NCI-H146 treated with DMSO at 0.1 percent for 48 hours (cell line): ENCODE data around the gene SORCS3.

Source experiments
- DNase-seq: peaks from one replicate; lab custom pipeline; 2025; ENCODE audit not compliant: unreplicated experiment; lab: John Stamatoyannopoulos, UW

SORCS3 gene

GRCh38 chr10:104643303-104643663 is 2.2 kb downstream of the SORCS3 start:
- DNase-seq, result no peak

- no peak for DNase-seq
These were observed 5.1 kb downstream of the SORCS3 start for GRCh38 chr10:104646146-104646545.

- no peak for DNase-seq
These were observed 7.3 kb downstream of the SORCS3 start for GRCh38 chr10:104648421-104648820.

- peak; percentile 31 for DNase-seq
These were observed 9.0 kb downstream of the SORCS3 start for GRCh38 chr10:104650072-104650471.

- DNase-seq, result no peak
These were observed 9.7 kb downstream of the SORCS3 start for GRCh38 chr10:104650635-104651331.

GRCh38 chr10:104657036-104657435 is 15.9 kb downstream of the SORCS3 start:
- DNase-seq, result no peak

- no peak for DNase-seq
These were observed 16.4 kb downstream of the SORCS3 start for GRCh38 chr10:104657457-104657856.

GRCh38 chr10:104658067-104658466 is 17.0 kb downstream of the SORCS3 start:
- no peak for DNase-seq

- DNase-seq, result no peak
These were observed 18.7 kb downstream of the SORCS3 start for GRCh38 chr10:104659809-104660208.

GRCh38 chr10:104663076-104663475 is 22.0 kb downstream of the SORCS3 start:
- DNase-seq, result no peak

- DNase-seq, result no peak
These were observed 22.5 kb downstream of the SORCS3 start for GRCh38 chr10:104663563-104663962.

- no peak for DNase-seq
These were observed 23.1 kb downstream of the SORCS3 start for GRCh38 chr10:104664205-104664604.

GRCh38 chr10:104665174-104665573 is 24.1 kb downstream of the SORCS3 start:
- no peak for DNase-seq

- no peak for DNase-seq
These were observed 25.0 kb downstream of the SORCS3 start for GRCh38 chr10:104666106-104666505.

- no peak for DNase-seq
These were observed 35.8 kb downstream of the SORCS3 start for GRCh38 chr10:104676874-104677273.

GRCh38 chr10:104678658-104679057 is 37.6 kb downstream of the SORCS3 start:
- DNase-seq, result no peak

- no peak for DNase-seq
These were observed 39.6 kb downstream of the SORCS3 start for GRCh38 chr10:104680467-104681401.

- no peak for DNase-seq
These were observed 40.4 kb downstream of the SORCS3 start for GRCh38 chr10:104681485-104681884.

GRCh38 chr10:104683567-104683966 is 42.5 kb downstream of the SORCS3 start:
- no peak for DNase-seq

- DNase-seq, result no peak
These were observed 45.7 kb downstream of the SORCS3 start for GRCh38 chr10:104686829-104687228.

GRCh38 chr10:104688251-104689042 is 47.4 kb downstream of the SORCS3 start:
- DNase-seq, result no peak
